AG04449 (cell line): ENCODE results near the gene GPS1.

Experiments
- CTCF ChIA-PET: fragments of 350-600 bp; formaldehyde crosslinking; extraction: SDS; loops from one replicate; lab custom pipeline; 2021; ENCODE audit warnings: antibody characterized with exemption; lab: Yijun Ruan, JAX
- POLR2A ChIA-PET: fragments of 400-600, 350-600 bp; formaldehyde crosslinking; extraction: SDS; loops from one replicate; lab custom pipeline; 2020; ENCODE audit warnings: antibody characterized with exemption, inconsistent platforms; lab: Yijun Ruan, JAX
- DNase-seq: peaks from one replicate; pipeline ENCODE4 v3.0.0-alpha.2; 2010; ENCODE audit warnings: low read depth, low spot score
- H3K4me3 ChIP-seq: 2 replicates; pipeline ENCODE4 v1.5.1; 2011; ENCODE audit warnings: low read depth, mild to moderate bottlenecking, control low read depth, low read length
- TF ChIP-seq, protein P1 (sequence below): IDR thresholded peaks from one replicate; pipeline ENCODE4 v1.5.1; 2011; ENCODE audit warnings: mild to moderate bottlenecking, moderate library complexity, low read length, control low read depth, inconsistent platforms; ENCODE audit not compliant: insufficient read depth; ENCODE audit errors: missing control alignments

Gene GPS1

DNA sequence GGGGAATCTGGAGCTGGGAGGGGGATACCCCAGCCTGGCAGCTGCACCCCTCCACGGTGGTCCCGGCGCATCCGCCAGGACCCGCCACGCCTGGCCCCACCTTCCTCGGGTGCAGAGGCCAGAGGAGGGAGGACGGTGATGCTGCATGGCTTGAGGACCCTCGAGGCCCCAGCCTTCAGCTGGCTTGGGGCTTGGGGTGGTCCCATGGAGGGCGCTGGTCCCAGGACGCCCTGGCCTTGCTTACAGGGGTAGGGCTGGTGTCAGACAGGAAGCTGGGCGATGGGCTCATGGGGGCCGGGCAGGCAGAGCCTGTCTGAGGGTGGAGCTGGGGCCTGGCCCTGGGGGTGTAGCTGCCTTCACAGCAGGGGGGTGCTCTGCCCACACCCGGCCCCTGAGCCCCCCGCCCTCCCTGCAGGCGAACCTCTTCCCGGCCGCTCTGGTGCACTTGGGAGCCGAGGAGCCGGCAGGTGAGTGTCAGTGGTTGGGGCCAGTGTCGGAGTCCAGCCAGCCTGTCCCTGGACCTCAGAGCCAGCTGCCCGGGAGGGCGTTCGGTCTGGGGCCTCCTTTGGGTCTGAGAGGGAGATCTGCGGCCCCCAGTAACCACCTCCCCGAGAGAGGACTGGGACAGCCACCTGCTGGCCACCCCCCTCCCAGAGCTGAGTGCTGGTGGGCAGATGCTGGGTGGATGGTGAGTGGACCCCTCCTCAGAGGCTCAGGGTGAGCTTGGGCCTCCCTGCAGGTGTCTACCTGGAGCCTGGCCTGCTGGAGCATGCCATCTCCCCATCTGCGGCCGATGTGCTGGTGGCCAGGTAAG is 35.4 kb upstream of the GPS1 start:
- no peak for DNase-seq
- TF ChIP-seq, protein P1, sequence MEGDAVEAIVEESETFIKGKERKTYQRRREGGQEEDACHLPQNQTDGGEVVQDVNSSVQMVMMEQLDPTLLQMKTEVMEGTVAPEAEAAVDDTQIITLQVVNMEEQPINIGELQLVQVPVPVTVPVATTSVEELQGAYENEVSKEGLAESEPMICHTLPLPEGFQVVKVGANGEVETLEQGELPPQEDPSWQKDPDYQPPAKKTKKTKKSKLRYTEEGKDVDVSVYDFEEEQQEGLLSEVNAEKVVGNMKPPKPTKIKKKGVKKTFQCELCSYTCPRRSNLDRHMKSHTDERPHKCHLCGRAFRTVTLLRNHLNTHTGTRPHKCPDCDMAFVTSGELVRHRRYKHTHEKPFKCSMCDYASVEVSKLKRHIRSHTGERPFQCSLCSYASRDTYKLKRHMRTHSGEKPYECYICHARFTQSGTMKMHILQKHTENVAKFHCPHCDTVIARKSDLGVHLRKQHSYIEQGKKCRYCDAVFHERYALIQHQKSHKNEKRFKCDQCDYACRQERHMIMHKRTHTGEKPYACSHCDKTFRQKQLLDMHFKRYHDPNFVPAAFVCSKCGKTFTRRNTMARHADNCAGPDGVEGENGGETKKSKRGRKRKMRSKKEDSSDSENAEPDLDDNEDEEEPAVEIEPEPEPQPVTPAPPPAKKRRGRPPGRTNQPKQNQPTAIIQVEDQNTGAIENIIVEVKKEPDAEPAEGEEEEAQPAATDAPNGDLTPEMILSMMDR, result no peak
- CTCF ChIA-PET, result interaction anchor here (1.1 to 10.7 kb wide), 4 partner anchors 14 to 79 kb away, joined by 4 to 290 read pairs (median 5); partner anchors contain the start of genes NOTUM and PYCR1
- H3K4me3 ChIP-seq, result no peak overlapping the region
- POLR2A ChIA-PET, result no interaction called here

DNA sequence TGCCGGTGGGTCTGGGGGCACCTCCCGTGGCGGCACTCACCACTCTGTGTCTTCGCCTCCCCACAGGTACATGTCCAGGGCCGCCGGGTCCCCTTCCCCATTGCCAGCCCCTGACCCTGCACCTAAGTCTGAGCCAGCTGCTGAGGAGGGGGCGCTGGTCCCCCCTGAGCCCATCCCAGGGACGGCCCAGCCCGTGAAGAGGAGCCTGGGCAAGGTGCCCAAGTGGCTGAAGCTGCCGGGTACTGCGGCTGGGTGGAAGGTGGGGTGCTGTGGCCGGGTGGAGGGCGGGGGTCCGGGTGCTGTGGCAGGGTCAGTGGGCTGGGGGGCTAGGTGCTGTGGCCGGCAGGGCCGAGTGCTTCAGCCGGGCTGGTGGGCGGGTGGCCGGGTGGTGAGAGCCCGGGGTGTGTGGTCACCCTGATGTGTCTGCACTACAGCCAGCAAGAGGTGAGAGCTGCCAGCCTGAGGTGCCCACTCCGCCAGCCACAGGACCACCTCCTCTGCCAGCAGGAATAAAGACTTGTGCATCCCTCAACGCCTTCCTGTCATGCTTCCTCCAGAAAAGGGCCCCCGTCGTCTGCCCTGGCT is 34.7 kb upstream of the GPS1 start:
- TF ChIP-seq, protein P1, result no peak
- H3K4me3 ChIP-seq, result no peak overlapping the region
- no peak for DNase-seq
- ChIA-PET POLR2A (no interaction called here), CTCF (interaction anchor here (1.4 to 10.7 kb wide), 4 partner anchors 13 to 62 kb away, joined by 4 to 290 read pairs (median 36); partner anchors contain the start of gene NOTUM)

DNA sequence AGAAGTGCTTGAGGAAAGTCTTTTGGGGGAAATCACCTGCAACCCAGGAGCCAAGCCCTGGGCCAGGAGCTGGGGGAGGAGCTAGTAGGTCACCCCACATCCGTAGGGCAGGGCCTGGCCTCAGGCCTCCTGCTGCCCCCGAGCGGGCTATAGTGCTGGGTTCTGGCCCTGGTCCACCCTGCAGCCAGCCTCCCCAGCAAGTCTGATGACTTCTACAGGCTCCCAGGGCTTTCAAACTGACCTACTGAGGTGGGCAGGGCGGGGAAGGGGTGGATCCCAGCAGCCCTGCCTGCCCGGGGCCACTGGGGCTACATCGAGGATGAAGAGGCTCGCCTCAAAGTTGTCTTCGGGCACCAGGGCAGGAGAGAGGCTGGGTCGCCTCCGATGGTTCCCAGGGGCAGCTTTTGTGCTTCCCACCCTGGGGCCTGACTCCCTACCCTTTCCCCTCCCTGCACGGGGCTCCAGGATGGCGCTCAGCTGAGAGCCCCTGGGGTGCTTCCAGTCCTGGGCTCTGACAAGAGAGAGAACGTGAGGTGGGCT is 34.0 kb upstream of the GPS1 start:
- ChIA-PET CTCF (interaction anchor here (1.4 to 10.7 kb wide), 4 partner anchors 13 to 62 kb away, joined by 4 to 290 read pairs (median 36); partner anchors contain the start of gene NOTUM), POLR2A (no interaction called here)
- TF ChIP-seq, protein P1, result no peak
- no peak overlapping the region for H3K4me3 ChIP-seq
- no peak for DNase-seq

DNA sequence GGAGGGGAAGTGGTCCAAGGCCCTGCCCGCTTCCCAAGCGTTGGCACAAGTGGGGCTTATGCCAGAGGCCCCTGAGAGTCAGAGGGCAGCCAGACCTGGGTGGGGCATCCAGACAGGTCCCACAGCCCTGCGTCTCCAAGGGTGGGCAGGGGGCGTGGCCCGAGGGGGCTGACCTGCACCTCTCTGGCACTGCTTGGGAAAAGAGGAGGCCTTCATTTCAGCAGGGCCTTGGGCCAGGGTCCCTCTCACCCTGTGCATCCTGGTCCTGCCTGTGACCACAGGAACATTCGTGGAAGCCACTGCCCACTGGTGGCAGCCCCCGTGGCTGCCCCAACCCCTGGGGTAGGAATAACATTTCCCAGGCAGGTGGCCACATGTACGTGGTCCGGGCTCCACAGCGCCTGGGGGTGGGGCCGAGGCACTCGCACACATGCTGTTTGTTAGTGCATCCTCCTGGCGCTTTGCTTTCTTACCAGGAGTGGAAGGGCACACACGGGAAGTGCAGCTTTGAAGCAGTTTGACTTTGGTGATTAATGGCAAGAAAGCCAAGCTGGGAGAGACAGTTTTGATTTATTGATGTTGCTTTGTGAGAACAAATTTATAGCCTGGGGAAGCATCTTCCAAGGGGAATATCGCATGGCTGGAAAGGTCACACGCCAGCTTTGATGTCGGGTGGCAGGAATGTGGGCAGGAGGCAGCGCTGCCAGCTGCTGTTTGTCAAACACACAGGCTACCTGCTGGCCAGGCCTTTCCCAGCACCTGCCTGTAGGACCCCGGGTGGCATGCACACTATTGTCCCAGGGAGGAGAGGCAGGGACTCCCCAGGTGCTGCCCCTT is 33.3 kb upstream of the GPS1 start:
- ChIA-PET CTCF (interaction anchor here (1.8 to 10.7 kb wide), 6 partner anchors 8 to 63 kb away, joined by 4 to 290 read pairs (median 38); partner anchors contain the start of gene NOTUM), POLR2A (no interaction called here)

DNA sequence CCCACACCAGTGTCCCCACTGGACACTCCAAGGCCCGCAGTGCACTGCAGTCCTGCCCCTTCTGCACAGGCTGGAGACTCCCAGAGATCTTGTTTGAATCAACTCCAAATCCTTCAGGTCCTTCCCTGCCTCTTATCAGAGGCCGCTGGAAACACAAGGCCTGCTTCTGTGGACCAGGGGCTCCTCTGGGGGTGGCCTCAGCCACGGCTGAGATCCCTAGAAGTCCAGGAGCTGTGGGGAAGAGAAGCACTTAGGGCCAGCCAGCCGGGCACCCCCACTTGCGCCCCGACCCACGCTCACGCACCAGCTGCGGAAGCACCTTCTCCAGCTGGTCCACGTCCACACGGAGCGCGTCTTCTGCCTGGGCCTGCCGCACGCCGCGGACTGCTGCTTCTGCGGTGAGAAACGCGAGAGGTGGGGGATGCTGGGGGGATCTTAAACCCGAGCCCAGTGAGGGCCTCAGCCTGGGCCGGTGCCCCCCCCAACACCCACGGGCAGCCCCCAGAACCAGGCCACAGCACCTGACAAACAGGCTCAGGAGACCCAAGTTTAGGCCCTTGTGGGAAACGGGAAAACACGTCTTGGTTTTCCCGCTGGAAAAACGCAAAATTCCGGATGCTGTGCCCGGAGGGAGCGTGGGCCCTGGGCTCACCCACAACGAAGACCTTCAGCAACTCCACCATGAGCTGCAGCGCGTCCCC is 32.6 kb upstream of the GPS1 start:
- no peak for DNase-seq
- ChIA-PET CTCF (interaction anchor here (1.0 to 10.7 kb wide), 15 partner anchors 8 to 149 kb away, joined by 3 to 290 read pairs (median 6); partner anchors contain the start of genes ARHGDIA and NOTUM), POLR2A (interaction anchor here (0.8 to 1.0 kb wide), 2 partner anchors 15 to 60 kb away, joined by 3 to 5 read pairs; no protein-coding TSS in a partner anchor)
- H3K4me3 ChIP-seq, result no peak overlapping the region
- TF ChIP-seq, protein P1, result no peak

More for the DNA sequence above, 33.3 kb upstream of the GPS1 start:
- no peak overlapping the region for H3K4me3 ChIP-seq
- no peak for DNase-seq
- TF ChIP-seq, protein P1, result no peak
